Measurements from ENCODE around the gene XRCC3.

Gene XRCC3

DNA sequence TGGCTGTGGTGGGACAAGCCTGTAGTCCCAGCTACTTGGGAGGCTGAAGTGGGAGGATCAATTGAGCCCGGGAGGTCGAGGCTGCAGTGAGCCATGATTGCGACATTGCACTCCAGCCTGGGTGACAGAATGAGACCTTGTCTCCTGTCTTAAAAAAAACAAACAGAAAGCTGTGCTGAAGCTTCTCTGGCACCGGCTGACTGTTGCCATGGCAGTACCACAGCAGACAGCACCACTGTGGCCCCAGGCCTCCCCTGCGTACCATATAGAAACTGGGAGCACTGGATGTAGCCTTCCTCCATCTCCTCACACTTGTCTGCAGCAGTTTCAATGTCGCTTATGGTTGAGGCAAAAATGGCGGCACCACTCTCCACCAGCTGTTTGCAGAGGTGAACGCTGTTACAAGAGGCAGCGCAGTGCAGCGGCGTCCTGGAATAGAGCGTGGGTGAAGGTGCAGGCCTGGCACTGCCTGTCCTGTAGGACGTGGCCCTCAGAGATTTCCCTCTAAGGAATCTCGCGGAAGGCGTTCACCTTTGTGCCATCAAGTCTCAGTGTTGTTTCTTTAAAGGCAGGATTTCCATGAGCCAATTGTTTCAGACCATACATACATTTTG is 22.3 kb upstream of the XRCC3 start:
- TF ChIP-seq GLIS2 (tag by site-specific recombination; IDR thresholded peaks at IDR 0.05) = 0 out of 2 replicates have a peak, but pooled peaks have one; percentile 12
- no peak for TF ChIP-seq MEIS1 (CRISPR knock-in tag; IDR thresholded peaks at IDR 0.05; ENCODE audit: borderline replicate concordance)
- no peak for TF ChIP-seq ZNF398 (tag by site-specific recombination; IDR thresholded peaks at IDR 0.05)
- Histone ChIP-seq H3K4me3 (ENCODE audit: low read depth, low read length) (no peak overlapping the region), H3K36me3 (ENCODE audit: control insufficient read depth in 2 of 2, insufficient read depth in 1 of 2, low read length in 2 of 2) (peaks cover 0 to 96% of the 10 kb centered on the region in 2 experiments; a peak in 2 of 3 replicates), H3K27ac (ENCODE audit: extremely low read depth, low read depth, low read length) (no peak overlapping the region), H3K9me3 (ENCODE audit: control insufficient read depth, insufficient read depth, low read depth, low read length) (no peaks in the 10 kb centered on the region), H3K4me1 (ENCODE audit: control insufficient read depth, insufficient read depth, low read length) (no peaks in the 10 kb centered on the region)
- ChIA-PET CTCF (interaction anchor here (0.6 kb wide), 1 partner anchor 14 kb away, joined by 4 read pairs; no protein-coding TSS in a partner anchor), POLR2A (interaction anchor here (2.5 kb wide), 1 partner anchor 22 kb away, joined by 6 read pairs; the partner anchor contains the start of genes XRCC3 and ZFYVE21)

GRCh38 chr14:103736546-103737431 is 21.5 kb upstream of the XRCC3 start:
- Histone ChIP-seq H3K27ac (ENCODE audit: extremely low read depth, low read depth, low read length) (no peak overlapping the region), H3K4me1 (ENCODE audit: control insufficient read depth, insufficient read depth, low read length) (no peaks in the 10 kb centered on the region), H3K36me3 (ENCODE audit: control insufficient read depth in 2 of 2, insufficient read depth in 1 of 2, low read length in 2 of 2) (peaks cover 0 to 96% of the 10 kb centered on the region in 2 experiments; a peak in 2 of 3 replicates), H3K9me3 (ENCODE audit: control insufficient read depth, insufficient read depth, low read depth, low read length) (no peaks in the 10 kb centered on the region), H3K4me3 (ENCODE audit: low read depth, low read length) (no peak overlapping the region)
- ChIA-PET POLR2A (interaction anchor here (2.5 kb wide), 1 partner anchor 21 kb away, joined by 6 read pairs; the partner anchor contains the start of genes XRCC3 and ZFYVE21), CTCF (interaction anchor here (0.5 to 1.1 kb wide), 4 partner anchors 13 to 218 kb away, joined by 3 to 6 read pairs (median 4); no protein-coding TSS in a partner anchor)
- TF ChIP-seq ZNF510 (tag by site-specific recombination; IDR thresholded peaks at IDR 0.05; ENCODE audit: insufficient replicate concordance) (no peak), ZNF571 (tag by site-specific recombination; IDR thresholded peaks at IDR 0.05) (no peak), ZNF223 (tag by site-specific recombination; IDR thresholded peaks at IDR 0.05) (no peak), ZNF707 (tag by site-specific recombination; IDR thresholded peaks at IDR 0.05) (no peak), ZNF596 (tag by site-specific recombination; IDR thresholded peaks at IDR 0.05) (no peak)

GRCh38 chr14:103735815-103736545 is 20.7 kb upstream of the XRCC3 start:
- ChIA-PET CTCF (interaction anchor here (0.5 to 1.1 kb wide), 3 partner anchors 143 to 217 kb away, joined by 3 to 6 read pairs (median 3); no protein-coding TSS in a partner anchor), POLR2A (interaction anchor here (2.5 kb wide), 1 partner anchor 20 kb away, joined by 6 read pairs; the partner anchor contains the start of genes XRCC3 and ZFYVE21)
- Histone ChIP-seq H3K27ac (ENCODE audit: extremely low read depth, low read depth, low read length) (no peak overlapping the region), H3K4me1 (ENCODE audit: control insufficient read depth, insufficient read depth, low read length) (no peaks in the 10 kb centered on the region), H3K4me3 (ENCODE audit: low read depth, low read length) (no peak overlapping the region), H3K9me3 (ENCODE audit: control insufficient read depth, insufficient read depth, low read depth, low read length) (no peaks in the 10 kb centered on the region), H3K36me3 (ENCODE audit: control insufficient read depth in 2 of 2, insufficient read depth in 1 of 2, low read length in 2 of 2) (peaks cover 0 to 91% of the 10 kb centered on the region in 2 experiments; a peak in 2 of 3 replicates)
- TF ChIP-seq ZNF37A (tag by site-specific recombination; IDR thresholded peaks at IDR 0.05) (no peak), ZIC2 (tag by site-specific recombination; IDR thresholded peaks at IDR 0.05) (peak; percentile 29; the same call in 1 of the 2 replicates), ZFP69B (tag by site-specific recombination; IDR thresholded peaks at IDR 0.05) (no peak), ZNF398 (tag by site-specific recombination; IDR thresholded peaks at IDR 0.05) (no peak), ZNF48 (tag by site-specific recombination; IDR thresholded peaks at IDR 0.05) (no peak), SETDB1 (IDR thresholded peaks at IDR 0.05; ENCODE audit: insufficient read length, low read length) (no peak)

All from HEK293 (cell line).